HG03025 (cell line): Measurements from ENCODE around the gene FMN1.

Experiments
- ATAC-seq: cut with Tn5 transposase; IDR thresholded peaks from one replicate; pipeline ENCODE4 v1.9.1; 2021; ENCODE audit warnings: mild to moderate bottlenecking, moderate library complexity; ENCODE audit not compliant: unreplicated experiment, low FRiP score

Gene FMN1

GRCh38 chr15:33125894-33126537 is 68.5 kb downstream of the FMN1 start:
- no peak for ATAC-seq

GRCh38 chr15:33124811-33125210 is 69.7 kb downstream of the FMN1 start:
- ATAC-seq: no peak

GRCh38 chr15:33124279-33124678 is 70.2 kb downstream of the FMN1 start:
- no peak for ATAC-seq

- ATAC-seq: no peak
Measured at GRCh38 chr15:33119865-33120264, 74.6 kb downstream of the FMN1 start.

- no peak for ATAC-seq
Measured at GRCh38 chr15:33119273-33119672, 75.2 kb downstream of the FMN1 start.

GRCh38 chr15:33116198-33116597 is 78.3 kb downstream of the FMN1 start:
- ATAC-seq: no peak

- no peak for ATAC-seq
Measured at GRCh38 chr15:33115191-33115861, 79.2 kb downstream of the FMN1 start.

- no peak for ATAC-seq
Measured at GRCh38 chr15:33114374-33114717, 80.2 kb downstream of the FMN1 start.

- no peak for ATAC-seq
Measured at GRCh38 chr15:33113666-33114373, 80.7 kb downstream of the FMN1 start.

- no peak for ATAC-seq
Measured at GRCh38 chr15:33112541-33113105, 81.9 kb downstream of the FMN1 start.

- no peak for ATAC-seq
Measured at GRCh38 chr15:33111041-33111451, 83.5 kb downstream of the FMN1 start.

GRCh38 chr15:33109345-33109744 is 85.2 kb downstream of the FMN1 start:
- no peak for ATAC-seq

- no peak for ATAC-seq
Measured at GRCh38 chr15:33108518-33108917, 86.0 kb downstream of the FMN1 start.

- ATAC-seq: no peak
Measured at GRCh38 chr15:33107950-33108349, 86.6 kb downstream of the FMN1 start.

GRCh38 chr15:33104212-33104611 is 90.3 kb downstream of the FMN1 start:
- ATAC-seq: no peak

GRCh38 chr15:33101036-33101435 is 93.5 kb downstream of the FMN1 start:
- ATAC-seq: no peak

GRCh38 chr15:33100314-33100713 is 94.2 kb downstream of the FMN1 start:
- ATAC-seq: no peak

- no peak for ATAC-seq
Measured at GRCh38 chr15:33099739-33100138, 94.8 kb downstream of the FMN1 start.

- ATAC-seq: no peak
Measured at GRCh38 chr15:33099213-33099612, 95.3 kb downstream of the FMN1 start.

- no peak for ATAC-seq
Measured at GRCh38 chr15:33098094-33099058, 96.1 kb downstream of the FMN1 start.
